GM18870 (cell line): ENCODE data around the gene FOXA2.
"Not testable (repeated sequence)": the region's sequence is repeated elsewhere in the genome, so short reads cannot be mapped to it uniquely, and the experiment has no call there.

Experiments used
- ATAC-seq: cut with Tn5 transposase; IDR thresholded peaks from one replicate; pipeline ENCODE4 v1.9.1; 2021; ENCODE audit warnings: moderate library complexity; ENCODE audit not compliant: unreplicated experiment

Gene FOXA2

GRCh38 chr20:22569353-22569752, 15.0 kb downstream of the FOXA2 start:
- ATAC-seq, result no peak

- no peak for ATAC-seq
Observed at GRCh38 chr20:22568872-22569344, 15.5 kb downstream of the FOXA2 start.

GRCh38 chr20:22567944-22568871, 16.2 kb downstream of the FOXA2 start:
- ATAC-seq, result no peak

- ATAC-seq, result no peak
Observed at GRCh38 chr20:22566876-22567658, 17.3 kb downstream of the FOXA2 start.

GRCh38 chr20:22563062-22563965, 21.1 kb downstream of the FOXA2 start:
- no peak for ATAC-seq

- ATAC-seq, result no peak
Observed at GRCh38 chr20:22562620-22563019, 21.8 kb downstream of the FOXA2 start.

GRCh38 chr20:22561965-22562577, 22.3 kb downstream of the FOXA2 start:
- no peak for ATAC-seq

- no peak for ATAC-seq
Observed at GRCh38 chr20:22560817-22561216, 23.6 kb downstream of the FOXA2 start.

GRCh38 chr20:22559711-22560318, 24.6 kb downstream of the FOXA2 start:
- ATAC-seq, result no peak

GRCh38 chr20:22557403-22558276, 26.7 kb downstream of the FOXA2 start:
- ATAC-seq, result no peak

GRCh38 chr20:22556565-22557056, 27.8 kb downstream of the FOXA2 start:
- no peak for ATAC-seq

- no peak for ATAC-seq
Observed at GRCh38 chr20:22555791-22556564, 28.4 kb downstream of the FOXA2 start.

- no peak for ATAC-seq
Observed at GRCh38 chr20:22554391-22554790, 30.0 kb downstream of the FOXA2 start.

- not testable (repeated sequence) for ATAC-seq
Observed at GRCh38 chr20:22550514-22550913, 33.9 kb downstream of the FOXA2 start.

GRCh38 chr20:22548040-22548439, 36.3 kb downstream of the FOXA2 start:
- ATAC-seq, result no peak

- no peak for ATAC-seq
Observed at GRCh38 chr20:22546344-22546743, 38.0 kb downstream of the FOXA2 start.

- no peak for ATAC-seq
Observed at GRCh38 chr20:22545045-22545444, 39.3 kb downstream of the FOXA2 start.

GRCh38 chr20:22544462-22544861, 39.9 kb downstream of the FOXA2 start:
- ATAC-seq, result no peak
